Activated CD4-positive, alpha-beta T cell treated with anti-CD3 and anti-CD28 coated beads for 36 hours (primary cell): ENCODE results near the gene VMAC. TPM values are rescaled to one million over a fixed set of nuclear protein-coding genes. Genes with fewer than 3 reads are reported as not detected.

Experiments
- ATAC-seq: fragments of 200-7000 bp; cut with Tn5 transposase; one replicate; pipeline ENCODE4 v1.10.0; 2021; ENCODE audit warnings: mild to moderate bottlenecking, moderate library complexity
- CTCF ChIA-PET: fragments of 350-600 bp; sonication (Branson Sonifier 250); formaldehyde crosslinking; loops from one replicate; lab custom pipeline; 2021; ENCODE audit warnings: antibody characterized with exemption; lab: Charles Lee
- POLR2A ChIA-PET: fragments of 350-600 bp; sonication (Branson Sonifier 250); formaldehyde crosslinking; loops from one replicate; lab custom pipeline; 2021; ENCODE audit warnings: antibody characterized with exemption, inconsistent platforms; lab: Charles Lee
- DNase-seq: peaks from one replicate; pipeline ENCODE4 v3.0.0-alpha.2; 2020
- H3K27ac Mint-ChIP-seq: one replicate; pipeline ENCODE4 v1.8.0; 2021; ENCODE audit warnings: mixed read lengths
- H3K27me3 Mint-ChIP-seq: one replicate; pipeline ENCODE4 v1.8.0; 2021; ENCODE audit warnings: mixed read lengths
- H3K36me3 Mint-ChIP-seq: one replicate; pipeline ENCODE4 v1.8.0; 2021; ENCODE audit warnings: low read depth, mixed read lengths
- H3K4me1 Mint-ChIP-seq: one replicate; pipeline ENCODE4 v1.8.0; 2021; ENCODE audit warnings: mixed read lengths
- H3K4me3 Mint-ChIP-seq: one replicate; pipeline ENCODE4 v1.8.0; 2021; ENCODE audit warnings: mild to moderate bottlenecking, moderate library complexity, mixed read lengths
- H3K9me3 Mint-ChIP-seq: one replicate; pipeline ENCODE4 v1.8.0; 2021; ENCODE audit warnings: low read depth, mixed read lengths
- intact Hi-C, 2 experiments: fragments of 100-400 bp; cut with DNase I in 1 of 2; cut with micrococcal nuclease in 1 of 2; formaldehyde crosslinking; loops; one replicate each; pipeline versions ENCODE4 v1.14.2 to v1.15.1; 2022 to 2024; cut with DNase I, micrococcal nuclease
- total RNA-seq, 2 experiments: library from RNA; stranded (reverse); gene quantifications; one replicate each; pipeline ENCODE4 v1.2.3, GENCODE V29; 2021

Gene VMAC
- total RNA-seq, 2 experiments from 2014 or later = 2.3 to 2.8 TPM

DNA sequence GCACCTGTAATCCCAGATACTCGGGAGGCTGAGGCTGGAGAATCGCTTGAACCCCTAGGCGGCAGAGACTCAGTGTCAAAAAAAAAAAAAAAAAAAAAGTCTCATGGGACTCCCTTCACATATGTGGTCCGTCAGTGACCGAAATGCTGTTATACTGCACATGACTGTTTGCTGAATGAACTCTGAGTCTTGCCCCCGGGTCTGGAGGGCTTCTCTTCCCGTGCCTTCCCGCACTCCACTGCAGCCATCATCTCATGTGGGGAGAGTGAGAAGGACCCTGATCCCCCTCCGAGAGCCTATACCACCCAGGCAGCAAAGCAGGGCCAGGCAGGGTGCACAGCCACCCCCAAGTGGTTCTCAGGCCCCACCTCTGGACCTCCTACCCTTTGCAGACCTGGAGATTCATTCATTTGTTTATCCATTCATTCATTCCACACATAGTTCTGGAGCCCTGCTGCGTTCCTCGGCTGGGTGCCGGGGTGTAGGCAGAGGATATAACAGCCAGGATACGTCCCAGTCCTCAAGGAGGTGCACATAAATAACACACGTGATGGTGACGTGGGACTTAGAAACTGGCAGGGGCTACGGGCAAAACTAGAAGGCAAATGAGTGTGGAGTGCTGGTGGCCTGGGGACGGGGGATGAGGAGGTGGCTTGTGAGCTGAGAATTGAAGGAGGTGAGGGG is 15.2 kb upstream of the VMAC start:
- Mint-ChIP-seq H3K27me3 (peaks cover 4% of the 10 kb centered on the region), H3K4me3 (no peak overlapping the region), H3K9me3 (no peaks in the 10 kb centered on the region), H3K27ac (no peak overlapping the region), H3K36me3 (no peaks in the 10 kb centered on the region), H3K4me1 (no peaks in the 10 kb centered on the region)
- ATAC-seq = no peak
- DNase-seq = no peak
- intact Hi-C loops = no loop called here
- CTCF ChIA-PET = interaction anchor here (0.5 kb wide), 1 partner anchor 1940 kb away, joined by 3 read pairs; no protein-coding TSS in a partner anchor
- POLR2A ChIA-PET = no interaction called here

DNA sequence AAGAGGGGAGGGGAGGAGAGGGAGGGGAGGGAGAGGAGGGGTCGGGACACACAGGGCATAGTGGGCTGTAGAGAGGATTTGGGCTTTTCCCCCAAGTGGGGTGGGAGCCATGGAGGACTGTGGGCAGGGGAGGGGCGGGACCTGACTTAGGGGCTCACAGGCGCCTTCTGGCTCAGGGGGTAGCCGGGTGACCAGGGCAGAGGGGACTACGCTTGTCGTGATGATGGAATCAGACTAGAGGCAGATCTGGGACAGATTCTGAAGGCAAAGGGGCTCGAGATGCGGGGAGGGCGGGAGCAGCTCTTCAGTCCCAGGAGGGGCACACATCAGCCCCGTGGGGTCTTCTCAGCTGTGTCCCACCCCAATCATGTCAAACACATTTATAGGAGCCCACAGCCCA is 14.6 kb upstream of the VMAC start:
- H3K9me3 Mint-ChIP-seq = no peaks in the 10 kb centered on the region
- ChIA-PET POLR2A (no interaction called here), CTCF (interaction anchor here (0.6 kb wide), 1 partner anchor 89 kb away, joined by 3 read pairs; no protein-coding TSS in a partner anchor)
- H3K4me1 Mint-ChIP-seq = no peaks in the 10 kb centered on the region
- H3K27me3 Mint-ChIP-seq = peaks cover 4% of the 10 kb centered on the region
- H3K4me3 Mint-ChIP-seq = no peak overlapping the region
- no peaks in the 10 kb centered on the region for H3K36me3 Mint-ChIP-seq
- no peak overlapping the region for H3K27ac Mint-ChIP-seq
- DNase-seq (no peak), ATAC-seq (no peak)
- intact Hi-C loops = no loop called here

DNA sequence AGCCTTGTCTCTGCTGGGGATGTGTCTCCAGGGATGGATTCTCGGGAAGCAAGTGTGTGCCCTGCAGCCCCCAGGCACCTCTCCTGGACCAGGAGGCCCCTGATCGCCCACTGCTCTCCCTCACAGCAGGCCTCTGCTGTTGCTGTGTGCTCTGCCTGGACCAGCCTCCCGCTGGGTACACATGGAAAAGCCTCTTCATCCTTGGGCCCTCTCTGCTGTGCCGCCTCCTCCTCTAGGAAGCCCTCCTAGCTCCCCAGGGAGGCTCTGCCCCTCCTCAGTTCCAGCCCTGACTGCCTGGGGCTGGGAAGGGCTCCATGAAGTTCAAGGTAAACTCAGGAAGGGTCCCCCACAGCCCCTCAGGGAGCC is 13.1 kb upstream of the VMAC start:
- POLR2A ChIA-PET = no interaction called here
- no peaks in the 10 kb centered on the region for H3K9me3 Mint-ChIP-seq
- DNase-seq = no peak
- CTCF ChIA-PET = interaction anchor here (0.6 to 2.5 kb wide), 2 partner anchors 88 to 130 kb away, joined by 3 to 10 read pairs; no protein-coding TSS in a partner anchor
- ATAC-seq = no peak
- H3K27me3 Mint-ChIP-seq = peaks cover 2% of the 10 kb centered on the region
- peaks cover 4% of the 10 kb centered on the region for H3K36me3 Mint-ChIP-seq
- H3K4me1 Mint-ChIP-seq = no peaks in the 10 kb centered on the region
- H3K27ac Mint-ChIP-seq = no peak overlapping the region
- intact Hi-C loops = no loop called here
- H3K4me3 Mint-ChIP-seq = no peak overlapping the region

DNA sequence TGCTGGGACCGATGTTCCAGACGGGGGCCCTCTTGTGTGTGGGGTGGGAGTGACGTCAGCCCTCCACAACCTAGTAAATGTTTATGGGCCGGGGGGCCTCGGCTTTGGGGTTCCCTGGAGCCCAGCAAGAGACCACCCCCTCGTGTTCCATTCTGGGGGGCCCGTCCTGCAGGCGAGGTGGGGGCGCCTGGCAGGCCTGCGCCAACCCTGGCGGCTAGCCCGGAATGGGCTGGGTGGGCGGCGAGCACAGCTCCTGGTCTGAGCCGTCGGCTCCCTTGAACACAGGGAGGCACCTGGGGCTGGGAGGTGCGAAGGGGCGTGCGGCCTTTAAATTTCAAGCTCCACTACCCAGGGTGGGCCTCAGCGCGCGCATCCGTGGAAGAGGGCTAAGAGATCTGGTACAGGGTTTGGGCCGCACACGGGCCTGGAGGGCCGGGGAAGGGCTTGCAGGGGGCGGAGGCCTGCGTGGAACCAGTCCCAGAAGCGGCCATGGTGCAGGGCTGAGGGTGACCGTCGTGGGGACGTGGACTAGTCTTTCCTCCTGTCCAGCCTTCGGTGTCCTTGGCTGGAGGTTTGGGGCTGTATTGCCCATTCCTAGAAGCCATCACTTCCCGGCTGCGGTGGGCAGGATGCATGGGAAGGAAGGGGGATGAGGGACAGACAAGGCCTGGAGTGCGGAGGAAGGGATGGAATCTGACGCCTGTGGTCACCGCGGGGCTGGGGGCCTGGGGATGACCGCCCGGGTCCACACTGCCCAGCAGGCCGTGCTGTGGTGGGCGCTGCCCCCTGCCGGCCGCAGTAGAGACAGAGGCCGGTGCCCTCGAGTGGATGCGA is 12.5 kb upstream of the VMAC start:
- no peaks in the 10 kb centered on the region for H3K9me3 Mint-ChIP-seq
- peaks cover 2% of the 10 kb centered on the region for H3K27me3 Mint-ChIP-seq
- H3K4me3 Mint-ChIP-seq = no peak overlapping the region
- ChIA-PET POLR2A (interaction anchor here (1.0 kb wide), 1 partner anchor 12 kb away, joined by 3 read pairs; no protein-coding TSS in a partner anchor), CTCF (interaction anchor here (1.4 to 2.5 kb wide), 2 partner anchors 10 to 88 kb away, joined by 4 to 10 read pairs; no protein-coding TSS in a partner anchor)
- intact Hi-C loops = loop anchor here in 1 of 2 experiments (1.0 kb wide), 1 partner anchor 88 kb away; no protein-coding TSS in a partner anchor
- H3K4me1 Mint-ChIP-seq = no peaks in the 10 kb centered on the region
- DNase-seq (peak; percentile 47), ATAC-seq (peak; percentile 57)
- peaks cover 4% of the 10 kb centered on the region for H3K36me3 Mint-ChIP-seq
- no peak overlapping the region for H3K27ac Mint-ChIP-seq

DNA sequence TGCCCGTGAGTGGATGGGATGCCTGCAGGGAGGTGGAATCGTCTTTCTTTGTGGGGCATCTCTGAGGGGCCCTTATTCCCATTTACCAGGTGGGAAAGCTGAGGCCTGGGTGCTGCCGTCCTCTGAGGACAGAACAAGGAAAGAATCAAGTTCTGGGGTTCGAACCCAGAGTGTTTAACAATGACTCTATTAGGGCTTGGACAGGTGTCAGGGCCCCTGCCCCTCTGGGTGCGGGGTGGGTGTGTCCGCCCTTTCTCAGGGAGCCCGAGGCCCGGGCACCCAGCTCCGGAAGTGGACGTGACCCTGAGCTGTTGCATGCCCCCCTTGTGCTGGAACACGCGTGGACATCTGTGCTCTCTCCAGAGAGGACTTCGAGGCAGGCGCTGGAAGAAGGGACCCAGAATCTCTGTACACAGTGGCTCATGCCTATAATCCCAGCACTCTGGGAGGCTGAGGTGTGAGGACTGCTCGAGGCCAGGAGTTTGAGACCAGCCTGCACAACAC is 11.8 kb upstream of the VMAC start:
- CTCF ChIA-PET = interaction anchor here (0.6 to 2.5 kb wide), 3 partner anchors 10 to 470 kb away, joined by 3 to 10 read pairs (median 4); no protein-coding TSS in a partner anchor
- no peaks in the 10 kb centered on the region for H3K9me3 Mint-ChIP-seq
- intact Hi-C loops = loop anchor here in 1 of 2 experiments (1.0 kb wide), 1 partner anchor 89 kb away; no protein-coding TSS in a partner anchor

DNA sequence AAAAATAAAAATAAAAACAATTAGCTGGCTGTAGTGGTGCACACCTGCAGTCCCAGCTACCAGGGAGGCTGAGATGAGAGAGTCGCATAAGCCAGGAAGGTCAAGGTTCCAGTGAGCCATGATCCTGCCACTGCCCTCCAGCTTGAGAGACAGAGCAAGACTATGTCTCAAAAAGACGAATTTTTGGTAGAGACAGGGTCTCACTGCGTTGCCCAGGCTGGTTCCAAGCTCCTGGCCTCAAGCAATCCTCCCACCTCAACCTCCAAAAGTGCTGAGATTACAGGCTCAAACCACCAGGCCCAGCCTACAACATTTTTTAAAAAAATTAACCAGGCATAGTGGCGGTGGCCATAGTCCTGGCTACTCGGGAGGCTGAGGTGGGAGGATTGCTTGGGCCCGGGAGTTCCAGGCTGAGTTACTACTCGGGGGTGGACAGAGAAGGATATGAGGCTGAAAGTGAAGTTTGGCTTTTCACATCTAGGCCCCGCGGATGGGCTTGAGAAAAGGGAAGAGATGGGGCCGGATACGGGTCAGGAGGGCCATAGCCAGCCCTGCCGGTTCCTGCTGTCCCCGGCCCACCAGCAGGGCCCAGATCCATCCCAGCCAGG is 11.3 kb upstream of the VMAC start:
- Mint-ChIP-seq H3K27ac (no peak overlapping the region), H3K36me3 (peaks cover 4% of the 10 kb centered on the region), H3K4me1 (no peaks in the 10 kb centered on the region), H3K9me3 (no peaks in the 10 kb centered on the region), H3K27me3 (no peaks in the 10 kb centered on the region), H3K4me3 (no peak overlapping the region)
- ATAC-seq (no peak), DNase-seq (no peak)
- intact Hi-C loops = no loop called here
- ChIA-PET CTCF (interaction anchor here (0.6 to 2.5 kb wide), 3 partner anchors 9 to 469 kb away, joined by 3 to 10 read pairs (median 4); no protein-coding TSS in a partner anchor), POLR2A (interaction anchor here (1.0 kb wide), 1 partner anchor 11 kb away, joined by 3 read pairs; no protein-coding TSS in a partner anchor)

More for the DNA sequence above, 11.8 kb upstream of the VMAC start:
- Mint-ChIP-seq H3K27ac (no peak overlapping the region), H3K4me3 (no peak overlapping the region), H3K36me3 (peaks cover 4% of the 10 kb centered on the region), H3K4me1 (no peaks in the 10 kb centered on the region), H3K27me3 (peaks cover 2% of the 10 kb centered on the region)
- POLR2A ChIA-PET = interaction anchor here (1.0 kb wide), 1 partner anchor 11 kb away, joined by 3 read pairs; no protein-coding TSS in a partner anchor
- no peak for DNase-seq
- no peak for ATAC-seq

DNA sequence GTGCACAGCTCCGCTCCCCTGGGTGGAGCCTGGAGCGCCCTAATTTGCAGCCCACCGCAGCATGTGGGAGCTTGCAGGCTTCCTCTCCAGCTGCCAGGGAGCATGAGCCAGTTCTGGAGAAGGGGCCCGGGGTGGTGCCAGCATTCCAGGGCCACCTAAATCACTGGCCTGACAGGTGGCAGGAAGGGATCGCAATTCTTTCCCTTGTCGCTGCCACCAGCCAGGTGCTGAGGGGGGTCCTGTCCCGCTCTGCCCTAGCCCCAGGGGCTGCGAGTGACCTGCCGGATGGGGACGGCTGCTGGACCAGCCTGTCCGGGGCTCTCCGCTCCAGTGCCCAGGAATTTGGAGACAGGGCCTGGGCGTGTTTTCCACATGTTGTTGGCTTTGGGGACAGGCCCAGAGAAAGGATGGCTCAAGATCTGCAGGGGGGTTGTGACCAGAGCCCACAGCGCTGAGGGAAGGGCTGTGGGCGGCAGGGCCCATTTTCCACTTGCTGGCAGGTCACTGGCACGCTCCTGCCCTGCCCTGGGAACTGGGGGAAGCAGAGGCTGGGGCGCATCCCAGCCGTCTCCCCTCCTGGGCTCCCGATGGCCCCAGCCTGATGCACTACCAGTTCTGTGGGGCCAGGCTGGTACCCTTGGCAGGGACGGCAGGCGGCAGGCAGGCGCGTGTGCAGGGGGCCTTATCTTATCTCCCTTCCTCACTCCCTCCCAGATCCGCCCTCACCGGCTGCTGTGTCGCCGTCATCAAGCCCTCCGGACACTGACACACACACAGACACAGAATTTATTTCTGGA is 10.6 kb upstream of the VMAC start:
- DNase-seq = no peak
- intact Hi-C loops = no loop called here
- Mint-ChIP-seq H3K27ac (no peak overlapping the region), H3K36me3 (peaks cover 4% of the 10 kb centered on the region), H3K27me3 (no peaks in the 10 kb centered on the region), H3K9me3 (no peaks in the 10 kb centered on the region), H3K4me3 (no peak overlapping the region), H3K4me1 (no peaks in the 10 kb centered on the region)
- ChIA-PET CTCF (interaction anchor here (1.4 kb wide), 1 partner anchor 8 kb away, joined by 4 read pairs; no protein-coding TSS in a partner anchor), POLR2A (no interaction called here)
- no peak for ATAC-seq

DNA sequence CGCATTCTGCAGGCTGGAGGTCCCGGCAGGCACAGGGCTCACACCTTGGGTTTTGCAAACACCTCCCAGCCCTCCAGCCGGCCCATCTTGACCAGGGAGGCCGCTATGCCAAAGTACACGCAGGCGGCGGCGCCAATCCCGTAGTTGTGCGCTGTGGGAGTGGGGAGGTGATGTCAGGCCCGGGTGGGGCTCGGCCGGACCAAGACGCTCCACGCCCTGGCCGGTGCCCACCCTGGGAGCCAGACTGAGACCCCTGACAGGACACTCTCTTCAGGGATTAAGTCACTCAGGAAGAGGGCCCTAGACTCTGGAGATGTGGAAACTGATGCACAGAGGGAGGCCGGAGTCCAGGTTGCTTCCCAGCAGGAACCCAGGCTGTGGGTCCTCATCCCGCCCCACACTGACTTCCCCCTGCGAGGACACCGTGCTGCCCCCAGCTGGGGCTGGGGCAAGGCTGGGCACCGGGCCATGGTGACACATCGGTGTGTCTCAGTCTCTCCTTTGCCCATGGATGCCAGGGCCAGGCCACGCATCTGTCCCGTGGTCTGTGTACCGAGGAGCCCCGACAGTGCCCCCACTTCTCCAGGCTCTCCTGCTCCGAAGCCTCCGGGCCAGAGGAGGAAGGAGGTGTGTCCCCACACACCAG is 9.8 kb upstream of the VMAC start:
- CTCF ChIA-PET = no interaction called here
- Mint-ChIP-seq H3K9me3 (no peaks in the 10 kb centered on the region), H3K27me3 (no peaks in the 10 kb centered on the region), H3K36me3 (peaks cover 4% of the 10 kb centered on the region), H3K4me1 (no peaks in the 10 kb centered on the region), H3K4me3 (no peak overlapping the region), H3K27ac (no peak overlapping the region)
- intact Hi-C loops = no loop called here
- ATAC-seq (no peak), DNase-seq (no peak)
- POLR2A ChIA-PET = no interaction called here

DNA sequence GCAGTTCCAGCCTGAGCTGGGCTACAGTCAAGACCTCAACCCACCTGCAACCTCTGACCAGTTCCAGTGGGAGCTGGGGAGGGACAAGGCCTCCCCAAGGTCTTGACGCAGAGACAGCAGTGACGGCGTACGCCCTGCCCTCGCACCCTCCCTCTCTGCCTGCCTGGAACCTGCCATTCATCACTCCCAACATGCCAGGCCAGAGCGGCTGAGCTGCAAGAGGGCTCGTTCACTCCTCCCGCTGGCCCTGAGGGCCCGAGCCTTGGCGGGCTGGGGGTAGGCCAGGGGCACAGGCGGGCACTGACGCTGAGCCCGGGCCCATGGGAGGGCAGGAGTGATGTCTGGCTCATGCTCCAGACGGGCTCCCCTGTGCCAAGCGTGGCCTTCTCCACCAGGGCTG is 9.3 kb upstream of the VMAC start:
- peaks cover 7% of the 10 kb centered on the region for H3K36me3 Mint-ChIP-seq
- H3K4me1 Mint-ChIP-seq = peaks cover 4% of the 10 kb centered on the region
- H3K27me3 Mint-ChIP-seq = no peaks in the 10 kb centered on the region
- H3K27ac Mint-ChIP-seq = no peak overlapping the region
- intact Hi-C loops = no loop called here
- POLR2A ChIA-PET = no interaction called here
- no peak for ATAC-seq
- H3K4me3 Mint-ChIP-seq = no peak overlapping the region
- DNase-seq = no peak
- CTCF ChIA-PET = no interaction called here
- no peaks in the 10 kb centered on the region for H3K9me3 Mint-ChIP-seq

DNA sequence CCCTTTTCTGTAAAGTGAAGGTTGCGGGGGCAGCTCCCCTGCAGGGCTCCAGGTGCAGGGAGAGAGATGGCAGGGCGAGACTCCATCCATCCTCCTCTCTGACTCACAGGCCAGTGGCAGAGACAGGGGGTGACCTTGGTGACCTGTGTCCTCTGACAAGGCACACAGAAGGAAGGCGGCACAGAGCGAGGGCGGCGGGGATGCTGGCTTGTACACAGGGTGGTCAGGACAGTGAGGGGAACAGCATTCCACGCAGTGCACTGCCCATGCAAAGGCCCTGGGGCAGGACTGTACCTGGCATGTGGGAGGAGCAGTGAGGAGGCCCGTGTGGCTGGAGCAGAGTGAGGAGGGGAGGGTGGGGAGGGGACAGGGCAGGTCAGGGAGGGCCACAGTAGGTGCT is 8.8 kb upstream of the VMAC start:
- CTCF ChIA-PET = no interaction called here
- POLR2A ChIA-PET = no interaction called here
- Mint-ChIP-seq H3K9me3 (no peaks in the 10 kb centered on the region), H3K27me3 (no peaks in the 10 kb centered on the region), H3K36me3 (peaks cover 8% of the 10 kb centered on the region), H3K4me3 (no peak overlapping the region), H3K27ac (no peak overlapping the region), H3K4me1 (peaks cover 5% of the 10 kb centered on the region)
- intact Hi-C loops = no loop called here
- DNase-seq = no peak
- no peak for ATAC-seq
